Nephron progenitor cell (in vitro differentiated cells): ENCODE measurements around the gene CTDSPL.

Experiments
- DNase-seq: peaks from one replicate; pipeline ENCODE4 v3.0.0; 2021
- H3K27ac Mint-ChIP-seq: 2 replicates; pipeline ENCODE4 v1.8.0; 2021; ENCODE audit warnings: mild to moderate bottlenecking, moderate library complexity, mixed read lengths
- H3K27me3 Mint-ChIP-seq: 2 replicates; pipeline ENCODE4 v1.8.0; 2021; ENCODE audit warnings: mild to moderate bottlenecking, low read depth, mixed read lengths; ENCODE audit not compliant: poor library complexity
- H3K36me3 Mint-ChIP-seq: 2 replicates; pipeline ENCODE4 v1.8.0; 2021; ENCODE audit warnings: low read depth, mixed read lengths
- H3K4me1 Mint-ChIP-seq: 2 replicates; pipeline ENCODE4 v1.8.0; 2021; ENCODE audit warnings: mixed read lengths
- H3K4me3 Mint-ChIP-seq: 2 replicates; pipeline ENCODE4 v1.8.0; 2021; ENCODE audit warnings: mild to moderate bottlenecking, moderate library complexity, mixed read lengths
- H3K9me3 Mint-ChIP-seq: 2 replicates; pipeline ENCODE4 v1.8.0; 2021; ENCODE audit warnings: mild to moderate bottlenecking, moderate library complexity, mixed read lengths
- TF ChIP-seq, protein P1 (sequence below): fragments of 200-600 bp; sonication (generic); IDR thresholded peaks from 2 replicates; pipeline ENCODE4 v1.5.0; 2021; ENCODE audit warnings: antibody characterized with exemption

The CTDSPL gene

DNA sequence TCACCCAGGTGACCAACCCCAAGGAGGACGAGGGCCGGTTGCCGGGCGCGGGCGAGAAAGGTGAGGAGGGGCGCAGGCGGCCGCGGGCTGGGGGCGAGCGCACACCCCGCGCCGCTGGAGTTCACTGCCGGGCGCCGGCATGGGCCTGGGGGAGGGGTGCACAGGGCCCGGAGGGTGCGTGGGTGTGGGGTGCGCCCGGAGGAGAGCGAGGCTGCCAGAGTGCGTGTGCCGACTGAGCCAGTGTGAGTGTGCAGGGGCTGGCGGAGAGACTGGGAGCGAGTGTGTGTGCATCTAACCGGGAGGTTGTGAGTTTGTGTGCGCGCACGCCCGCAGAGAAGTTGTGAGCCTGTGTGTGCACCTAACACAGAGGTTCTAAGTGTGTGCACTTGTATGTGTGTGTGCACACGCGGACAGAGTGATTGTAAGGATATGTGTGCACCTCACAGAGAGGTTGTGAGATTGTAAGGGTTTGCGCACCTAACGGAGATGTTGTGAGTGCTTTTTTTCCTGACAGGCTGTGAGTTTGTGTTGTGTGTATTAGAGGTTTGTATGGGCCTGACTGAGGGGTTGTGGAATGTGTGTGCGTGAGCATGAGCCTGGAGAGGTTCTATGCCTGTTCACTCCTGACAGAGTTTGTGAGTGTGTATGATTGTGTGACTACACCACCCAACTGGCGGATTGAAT lies 681 bp downstream of the CTDSPL start:
- TF ChIP-seq, protein P1, sequence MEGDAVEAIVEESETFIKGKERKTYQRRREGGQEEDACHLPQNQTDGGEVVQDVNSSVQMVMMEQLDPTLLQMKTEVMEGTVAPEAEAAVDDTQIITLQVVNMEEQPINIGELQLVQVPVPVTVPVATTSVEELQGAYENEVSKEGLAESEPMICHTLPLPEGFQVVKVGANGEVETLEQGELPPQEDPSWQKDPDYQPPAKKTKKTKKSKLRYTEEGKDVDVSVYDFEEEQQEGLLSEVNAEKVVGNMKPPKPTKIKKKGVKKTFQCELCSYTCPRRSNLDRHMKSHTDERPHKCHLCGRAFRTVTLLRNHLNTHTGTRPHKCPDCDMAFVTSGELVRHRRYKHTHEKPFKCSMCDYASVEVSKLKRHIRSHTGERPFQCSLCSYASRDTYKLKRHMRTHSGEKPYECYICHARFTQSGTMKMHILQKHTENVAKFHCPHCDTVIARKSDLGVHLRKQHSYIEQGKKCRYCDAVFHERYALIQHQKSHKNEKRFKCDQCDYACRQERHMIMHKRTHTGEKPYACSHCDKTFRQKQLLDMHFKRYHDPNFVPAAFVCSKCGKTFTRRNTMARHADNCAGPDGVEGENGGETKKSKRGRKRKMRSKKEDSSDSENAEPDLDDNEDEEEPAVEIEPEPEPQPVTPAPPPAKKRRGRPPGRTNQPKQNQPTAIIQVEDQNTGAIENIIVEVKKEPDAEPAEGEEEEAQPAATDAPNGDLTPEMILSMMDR, result no peak
- Mint-ChIP-seq H3K4me1 (peaks cover 37% of the 10 kb centered on the region), H3K27ac (peak overlapping the region; percentile 84), H3K9me3 (peaks cover 24% of the 10 kb centered on the region), H3K36me3 (peaks cover 25% of the 10 kb centered on the region), H3K27me3 (no peaks in the 10 kb centered on the region), H3K4me3 (peak overlapping the region; percentile 92)
- DNase-seq, result peak; percentile 67

GRCh38 chr3:37862903-37863815 lies 1.5 kb downstream of the CTDSPL start:
- Mint-ChIP-seq H3K4me1 (peaks cover 37% of the 10 kb centered on the region), H3K9me3 (peaks cover 31% of the 10 kb centered on the region), H3K36me3 (peaks cover 29% of the 10 kb centered on the region), H3K27me3 (no peaks in the 10 kb centered on the region), H3K27ac (peak overlapping the region; percentile 59), H3K4me3 (peak overlapping the region; percentile 92)
- no peak for DNase-seq
- TF ChIP-seq, protein P1, result no peak

GRCh38 chr3:37863949-37864822 lies 2.5 kb downstream of the CTDSPL start:
- TF ChIP-seq, protein P1, result no peak
- Mint-ChIP-seq H3K27ac (no peak overlapping the region), H3K4me1 (peaks cover 37% of the 10 kb centered on the region), H3K9me3 (peaks cover 40% of the 10 kb centered on the region), H3K27me3 (no peaks in the 10 kb centered on the region), H3K36me3 (peaks cover 39% of the 10 kb centered on the region), H3K4me3 (peak overlapping the region; percentile 92)
- no peak for DNase-seq

DNA sequence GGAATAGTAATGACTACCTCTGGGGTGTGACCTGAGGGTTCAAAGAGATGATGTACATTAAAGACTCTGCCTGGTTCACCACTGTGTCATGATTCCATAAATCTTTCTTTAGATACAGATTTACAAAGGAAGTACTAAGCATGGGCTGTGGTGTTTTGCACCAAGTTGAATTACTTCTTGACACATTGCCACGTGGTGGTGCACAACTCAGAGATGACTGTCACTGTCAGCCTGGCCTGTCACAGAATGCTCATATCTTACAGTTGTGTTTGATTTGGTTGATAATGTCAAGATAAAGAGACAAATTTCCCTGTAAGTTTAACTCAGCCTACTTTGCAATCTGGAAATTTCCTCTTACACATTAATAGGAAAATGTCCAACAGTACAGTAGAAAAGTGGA lies 3.2 kb downstream of the CTDSPL start:
- no peaks in the 10 kb centered on the region for H3K27me3 Mint-ChIP-seq
- DNase-seq, result no peak
- H3K4me3 Mint-ChIP-seq, result no peak overlapping the region
- H3K36me3 Mint-ChIP-seq, result peaks cover 45% of the 10 kb centered on the region
- TF ChIP-seq, protein P1, result no peak
- no peak overlapping the region for H3K27ac Mint-ChIP-seq
- peaks cover 36% of the 10 kb centered on the region for H3K4me1 Mint-ChIP-seq
- peaks cover 45% of the 10 kb centered on the region for H3K9me3 Mint-ChIP-seq

DNA sequence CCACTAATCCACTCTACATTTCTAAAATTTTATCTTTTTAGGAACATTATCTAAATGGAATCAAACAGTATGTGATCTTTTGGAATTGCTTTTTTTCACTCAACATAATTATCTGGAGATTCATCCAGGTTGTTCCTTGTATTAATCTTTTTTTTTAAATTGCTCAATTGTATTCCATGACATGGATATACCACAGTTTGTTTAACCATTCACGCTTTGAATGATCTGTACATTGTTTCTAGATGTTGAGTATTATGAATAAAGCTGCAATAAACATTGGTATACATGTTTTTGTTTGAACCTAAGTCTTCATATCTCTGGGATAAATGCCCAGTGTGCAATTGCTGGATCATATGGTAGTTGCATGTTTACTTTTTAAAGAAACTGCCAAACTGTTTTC lies 5.5 kb downstream of the CTDSPL start:
- DNase-seq, result no peak
- Mint-ChIP-seq H3K4me1 (peaks cover 28% of the 10 kb centered on the region), H3K9me3 (peaks cover 64% of the 10 kb centered on the region), H3K27me3 (no peaks in the 10 kb centered on the region), H3K36me3 (peaks cover 64% of the 10 kb centered on the region), H3K27ac (no peak overlapping the region), H3K4me3 (no peak overlapping the region)
- TF ChIP-seq, protein P1, result no peak
